Kidney capillary endothelial cell (primary cell): Measurements from ENCODE around the gene ZMIZ2.
"Not testable (repeated sequence)": the region's sequence is repeated elsewhere in the genome, so short reads cannot be mapped to it uniquely, and the experiment has no call there.

Source experiments
- DNase-seq: peaks from one replicate; pipeline ENCODE4 v3.0.0-alpha.2; 2018; ENCODE audit warnings: low spot score

The ZMIZ2 gene

GRCh38 chr7:44729949-44730590 lies 18.6 kb upstream of the ZMIZ2 start:
- no peak for DNase-seq

GRCh38 chr7:44732971-44733370 lies 15.7 kb upstream of the ZMIZ2 start:
- DNase-seq: not testable (repeated sequence)

GRCh38 chr7:44733708-44734481 lies 14.8 kb upstream of the ZMIZ2 start:
- peak; percentile 50 for DNase-seq

DNA sequence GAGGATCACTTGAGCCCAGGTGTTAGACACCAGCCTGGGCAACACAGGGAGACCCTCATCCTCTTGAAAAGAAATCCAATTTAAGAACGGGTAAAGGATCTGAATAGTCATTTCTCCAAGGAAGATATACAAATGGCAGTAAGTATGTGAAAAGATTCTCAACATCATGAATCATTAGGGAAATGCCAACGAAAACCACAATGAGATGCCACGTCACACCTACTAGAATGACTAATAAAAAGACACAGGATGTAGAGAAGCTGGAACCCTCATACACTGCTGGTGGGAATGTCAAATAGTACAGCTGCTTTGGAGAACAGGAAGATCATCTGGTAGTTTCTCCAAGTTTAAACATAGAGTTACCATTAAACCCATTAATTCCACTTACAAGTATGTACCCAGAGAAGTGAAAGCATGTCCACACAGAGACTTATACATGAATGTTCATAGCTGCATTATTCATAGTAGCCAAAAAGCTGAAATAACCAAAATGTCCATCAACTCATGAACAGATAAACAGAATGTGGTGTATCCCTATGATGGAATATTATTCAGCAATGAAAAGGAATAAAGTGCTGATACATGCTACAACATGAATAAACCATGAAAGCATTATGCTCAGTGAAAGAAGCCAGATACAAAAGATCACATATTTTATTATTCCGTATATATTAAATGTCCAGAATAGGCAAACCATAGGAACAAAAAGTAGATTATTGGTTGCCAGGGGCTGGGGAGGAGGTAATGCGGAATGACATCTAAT lies 13.1 kb upstream of the ZMIZ2 start:
- DNase-seq: peak; percentile 97

DNA sequence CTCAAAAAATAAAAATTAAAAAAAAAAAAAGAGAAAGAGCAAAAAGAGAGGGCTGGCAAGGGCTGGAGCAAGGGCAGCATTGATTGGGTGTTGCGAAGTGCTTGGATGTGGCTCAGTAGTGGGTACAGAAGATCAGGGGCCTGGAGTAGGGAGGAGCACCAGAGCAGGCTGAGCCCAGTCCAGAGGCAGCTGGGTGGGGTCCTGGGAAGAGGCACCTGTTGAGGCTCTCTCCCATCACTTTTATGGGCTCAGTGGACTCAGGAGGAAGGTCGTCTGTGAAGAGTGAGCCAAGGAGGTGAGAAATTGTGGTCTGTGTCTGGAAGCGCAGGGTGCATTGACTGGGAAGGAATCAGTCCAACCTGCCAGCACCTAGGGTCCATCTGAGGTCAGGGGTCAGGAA lies 11.8 kb upstream of the ZMIZ2 start:
- no peak for DNase-seq

GRCh38 chr7:44738051-44738723 lies 10.5 kb upstream of the ZMIZ2 start:
- DNase-seq: no peak

DNA sequence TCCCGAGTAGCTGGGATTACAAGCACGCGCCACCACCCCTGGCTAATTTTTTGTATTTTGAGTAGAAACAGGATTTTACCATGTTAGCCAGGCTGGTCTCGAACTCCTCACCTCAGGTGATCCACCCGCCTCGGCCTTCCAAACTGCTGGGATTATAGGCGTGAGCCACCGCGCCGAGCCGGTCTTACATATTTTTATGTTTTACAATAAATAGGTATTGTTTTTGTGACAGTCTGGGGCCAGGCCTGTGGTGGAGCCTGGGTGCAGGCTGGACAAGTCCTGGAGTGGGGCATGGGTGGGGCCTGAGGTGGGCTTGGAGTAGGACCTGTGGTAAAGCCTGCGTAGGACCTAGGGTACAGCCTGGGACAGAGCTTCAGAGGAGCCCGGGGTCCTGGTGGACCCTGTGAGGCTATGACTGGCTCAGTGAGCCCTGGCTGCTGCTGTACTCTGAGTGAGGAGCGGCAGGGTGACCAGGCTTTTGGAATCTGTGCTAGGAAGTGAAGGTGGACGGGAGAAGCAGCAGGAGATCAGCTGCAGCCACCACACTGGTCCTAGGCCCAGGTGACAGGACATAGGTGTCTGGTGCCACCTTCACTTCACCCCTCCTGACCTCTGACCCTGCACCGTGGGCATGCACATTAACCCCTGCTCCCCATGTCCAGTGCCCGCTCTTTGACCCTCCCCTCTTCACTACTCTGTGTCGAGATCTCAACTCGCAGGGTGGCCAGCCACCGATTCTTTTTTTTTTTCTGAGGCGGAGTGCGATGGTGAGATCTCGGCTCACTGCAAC lies 9.6 kb upstream of the ZMIZ2 start:
- DNase-seq: no peak

DNA sequence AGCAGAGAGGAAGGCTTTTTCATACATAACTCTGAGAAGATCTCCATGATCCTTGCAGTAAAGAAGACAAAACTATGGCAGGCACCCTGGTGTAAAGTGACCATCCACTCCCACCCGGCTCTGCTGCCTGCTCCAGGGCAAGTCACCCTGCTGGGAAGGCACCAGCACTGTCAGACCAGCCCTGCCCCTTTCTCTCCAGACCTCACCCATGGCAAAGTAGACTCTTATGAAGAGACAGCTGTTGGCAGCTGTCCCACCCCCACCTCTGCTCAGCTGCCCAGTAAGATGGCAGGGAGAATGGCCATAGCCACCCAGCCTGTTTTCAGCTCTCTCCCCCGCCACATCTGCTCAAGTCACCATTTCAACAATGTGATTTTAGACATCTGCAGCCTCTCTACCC lies 8.6 kb upstream of the ZMIZ2 start:
- DNase-seq: no peak

- no peak for DNase-seq
Observed at GRCh38 chr7:44743750-44744149, 4.9 kb upstream of the ZMIZ2 start.

- no peak for DNase-seq
Observed at GRCh38 chr7:44748948-44749731, 493 bp downstream of the ZMIZ2 start.

DNA sequence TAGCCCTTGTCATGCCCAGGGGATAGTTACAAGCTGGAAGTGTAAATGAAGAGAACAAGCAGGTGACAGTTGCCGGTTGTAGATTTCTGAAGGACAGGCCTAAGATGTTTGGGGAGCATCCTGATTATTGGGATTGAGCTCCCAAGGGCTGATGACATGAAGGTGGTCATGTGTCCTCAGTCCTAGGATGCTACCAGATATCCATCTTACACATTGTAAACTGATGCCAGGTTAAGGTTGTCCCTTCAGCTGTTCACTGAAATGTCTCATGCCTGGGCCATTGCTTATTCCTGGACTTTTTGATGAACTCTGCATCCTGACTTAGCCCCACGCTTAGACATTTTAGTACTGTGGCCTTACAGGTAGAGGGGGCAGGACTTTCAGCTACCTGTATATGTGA lies 1.3 kb downstream of the ZMIZ2 start:
- no peak for DNase-seq

- no peak for DNase-seq
Observed at GRCh38 chr7:44750424-44750823, 1.8 kb downstream of the ZMIZ2 start.

- no peak for DNase-seq
Observed at GRCh38 chr7:44750921-44751571, 2.4 kb downstream of the ZMIZ2 start.

- no peak for DNase-seq
Observed at GRCh38 chr7:44752822-44753221, 4.2 kb downstream of the ZMIZ2 start.

- DNase-seq: no peak
Observed at GRCh38 chr7:44754802-44755697, 6.4 kb downstream of the ZMIZ2 start.

GRCh38 chr7:44755698-44756627 lies 7.3 kb downstream of the ZMIZ2 start:
- DNase-seq: no peak

GRCh38 chr7:44756904-44757303 lies 8.3 kb downstream of the ZMIZ2 start:
- no peak for DNase-seq

DNA sequence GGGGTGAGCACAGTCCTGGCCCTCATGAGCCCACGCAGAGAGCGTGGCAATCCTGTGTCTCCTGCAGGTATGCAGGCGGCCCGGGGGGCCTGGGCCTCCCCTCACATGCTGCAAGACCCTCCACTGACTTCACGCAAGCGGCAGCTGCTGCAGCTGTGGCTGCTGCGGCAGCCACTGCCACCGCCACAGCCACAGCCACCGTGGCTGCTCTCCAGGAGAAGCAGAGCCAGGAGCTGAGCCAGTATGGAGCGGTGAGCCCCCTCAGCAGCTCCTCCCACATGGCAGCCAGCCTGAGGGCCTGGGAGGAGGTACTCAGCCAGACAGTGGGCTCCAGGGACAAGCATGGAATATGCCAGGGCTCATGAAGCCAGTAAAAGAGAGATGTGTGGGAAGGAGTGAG lies 8.7 kb downstream of the ZMIZ2 start:
- no peak for DNase-seq
